NK-92 (cell line): ENCODE results near the gene CDC42SE1.

Experiments
- DNase-seq: peaks from one replicate; lab custom pipeline; 2025; ENCODE audit not compliant: unreplicated experiment; lab: John Stamatoyannopoulos, UW

Gene CDC42SE1

DNA sequence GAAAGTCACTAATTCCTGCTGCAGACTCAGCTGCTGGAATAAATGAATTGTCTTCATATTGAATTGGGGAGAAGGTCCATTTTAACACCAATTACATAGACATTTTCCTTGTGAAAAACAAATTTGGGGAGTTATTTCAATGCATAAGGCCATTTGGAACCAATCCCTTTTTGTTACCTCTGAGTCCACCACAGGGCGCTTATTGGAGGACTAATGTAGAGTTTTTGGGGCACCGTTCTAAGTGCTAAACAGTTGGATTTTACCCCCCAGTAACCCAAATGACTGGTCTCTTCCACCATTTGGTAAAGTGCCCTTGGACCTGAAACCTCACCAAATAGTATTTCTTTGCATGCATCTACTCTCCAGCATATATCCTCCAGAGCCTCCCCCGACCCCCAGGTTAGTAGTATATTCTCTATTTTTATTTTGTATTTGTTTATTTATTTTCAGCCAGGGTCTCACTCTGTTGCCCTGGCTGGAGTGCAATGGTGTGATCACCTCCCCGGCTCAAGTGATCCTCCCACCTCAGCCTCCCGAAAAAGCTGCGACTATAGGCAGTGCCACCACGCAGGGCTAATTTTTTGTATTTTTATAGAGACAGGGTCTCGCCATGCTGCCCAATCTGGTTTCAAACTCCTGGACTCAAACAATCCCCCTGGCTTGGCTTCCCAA lies 49.6 kb downstream of the CDC42SE1 start:
- no peak for DNase-seq

DNA sequence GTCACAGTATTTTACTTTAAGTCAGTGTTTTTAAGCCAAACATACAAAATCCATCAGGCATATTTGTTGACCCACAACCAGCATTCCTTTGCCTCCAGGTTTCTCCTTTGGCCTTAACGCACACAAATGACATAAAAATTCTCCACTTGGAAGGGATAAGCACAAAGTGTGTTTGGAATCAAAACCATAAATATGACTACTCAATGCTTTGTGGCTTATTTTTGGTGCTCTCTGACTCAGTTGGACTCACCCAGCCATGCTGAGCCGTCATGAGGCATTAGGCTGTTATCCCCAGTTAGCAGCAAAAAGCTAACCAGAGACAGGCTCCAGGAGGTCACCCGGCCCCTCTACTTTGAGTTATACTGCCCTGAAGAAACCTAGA lies 50.2 kb downstream of the CDC42SE1 start:
- no peak for DNase-seq

DNA sequence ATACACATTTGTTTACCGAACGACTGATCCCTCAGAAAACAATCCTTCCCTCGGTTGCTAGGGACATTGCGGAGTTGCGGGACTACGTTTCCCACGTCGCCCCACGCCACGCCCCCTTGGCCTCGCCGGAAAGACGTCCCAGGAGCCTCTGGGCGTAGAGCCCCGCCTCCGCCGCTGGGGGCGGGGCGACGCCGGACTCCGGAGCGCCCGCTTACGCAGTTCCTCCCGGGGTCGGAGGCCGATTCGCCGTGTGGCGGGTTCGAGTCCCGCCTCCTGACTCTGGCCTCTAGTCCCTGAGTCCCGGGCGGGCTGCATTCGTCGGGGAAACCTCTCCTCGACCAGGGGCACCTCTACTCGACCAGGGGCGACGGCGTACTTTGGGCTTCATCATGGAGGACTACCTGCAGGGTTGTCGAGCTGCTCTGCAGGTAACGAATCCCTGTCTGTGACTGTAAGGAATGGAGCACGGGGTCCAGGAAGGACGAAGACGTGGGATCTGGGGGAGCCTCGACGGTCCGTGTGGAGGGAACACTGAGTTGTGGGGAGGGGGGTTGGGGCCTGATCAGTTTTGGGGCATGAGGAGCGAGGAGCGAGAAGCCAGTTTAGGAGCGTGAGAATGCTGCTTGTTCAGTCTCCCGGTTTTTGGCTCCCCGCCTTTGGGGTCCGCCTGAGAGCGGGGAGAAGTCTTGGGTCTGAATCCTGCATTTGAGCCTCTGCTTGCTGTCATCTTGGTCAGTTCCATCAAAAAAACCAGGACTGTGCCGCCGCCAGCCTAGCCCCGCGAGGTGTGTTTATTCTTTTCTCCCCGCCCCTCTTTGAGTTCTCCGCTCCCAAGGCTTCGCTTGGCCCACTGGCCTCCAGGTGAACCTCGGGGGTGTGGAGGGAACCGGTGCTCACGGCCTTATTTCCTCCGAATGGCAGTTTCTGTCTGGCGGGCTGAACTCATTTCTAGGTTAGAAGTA lies 50.9 kb downstream of the CDC42SE1 start, which contains the start of gene PRUNE1:
Gene PRUNE1, plus strand, starts transcription at position 206 of the 962 bp plus-strand sequence. Its CDS starts 184 bp downstream, at position 390.
- DNase-seq: peak; percentile 47

DNA sequence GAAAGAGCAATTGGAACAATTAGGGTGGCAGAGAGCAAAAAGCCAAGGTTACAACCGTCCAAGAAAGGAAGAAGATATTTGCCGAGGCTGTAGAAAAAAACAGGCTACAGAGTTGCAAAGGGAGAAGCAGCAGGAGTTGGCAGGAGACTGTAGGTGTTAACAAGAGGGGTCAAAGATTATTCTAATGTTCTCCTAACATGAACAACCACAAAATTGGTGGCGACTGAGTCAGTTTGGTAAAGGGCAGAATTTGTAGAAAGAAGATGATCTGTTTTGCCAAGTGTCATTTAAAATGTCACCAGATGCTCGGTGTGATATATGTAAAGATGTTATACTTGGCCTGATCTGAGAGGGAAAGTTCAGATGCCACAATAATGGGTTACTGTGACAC lies 51.6 kb downstream of the CDC42SE1 start:
- DNase-seq: no peak

DNA sequence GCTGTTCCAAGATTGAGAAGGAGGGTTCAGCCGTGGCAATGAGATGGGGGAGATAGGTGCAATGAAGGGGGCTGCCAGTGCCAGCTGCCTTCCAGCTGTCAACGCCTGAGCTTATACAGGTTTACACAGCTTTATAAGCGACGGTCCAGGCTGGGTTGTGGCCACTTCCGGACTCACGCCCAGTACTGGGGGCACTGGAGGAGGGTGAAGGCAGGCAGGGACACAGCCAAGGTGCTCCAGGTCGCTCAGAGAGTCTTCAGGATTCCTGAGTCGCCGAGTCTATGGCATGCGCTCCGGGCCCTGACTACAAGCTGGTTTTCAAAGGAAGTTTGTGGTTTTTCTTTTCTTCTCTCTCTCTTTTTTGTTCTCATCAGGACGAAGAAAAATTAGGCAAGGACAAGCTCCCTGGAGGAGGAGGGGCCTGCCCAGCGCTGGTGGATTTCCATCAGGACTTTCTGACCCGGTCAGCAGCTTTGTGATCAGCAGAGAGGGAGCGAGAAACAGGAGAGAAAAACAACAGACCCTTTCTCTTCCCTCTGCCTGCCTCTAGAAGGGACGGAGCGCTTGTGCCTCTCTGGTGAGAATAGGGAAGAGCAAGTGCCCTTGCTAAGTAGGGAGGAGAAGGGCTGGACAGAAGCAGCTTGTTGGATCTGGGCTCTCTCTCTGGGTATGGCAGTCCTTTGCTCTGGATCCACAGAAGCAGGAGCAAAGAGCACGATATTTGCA lies 52.9 kb downstream of the CDC42SE1 start, which contains the start of gene MINDY1:
Gene MINDY1, minus strand, starts transcription at position 576 of the 726 bp plus-strand sequence. CDS start 4,285 bp downstream, outside the sequence.
- DNase-seq: no peak

DNA sequence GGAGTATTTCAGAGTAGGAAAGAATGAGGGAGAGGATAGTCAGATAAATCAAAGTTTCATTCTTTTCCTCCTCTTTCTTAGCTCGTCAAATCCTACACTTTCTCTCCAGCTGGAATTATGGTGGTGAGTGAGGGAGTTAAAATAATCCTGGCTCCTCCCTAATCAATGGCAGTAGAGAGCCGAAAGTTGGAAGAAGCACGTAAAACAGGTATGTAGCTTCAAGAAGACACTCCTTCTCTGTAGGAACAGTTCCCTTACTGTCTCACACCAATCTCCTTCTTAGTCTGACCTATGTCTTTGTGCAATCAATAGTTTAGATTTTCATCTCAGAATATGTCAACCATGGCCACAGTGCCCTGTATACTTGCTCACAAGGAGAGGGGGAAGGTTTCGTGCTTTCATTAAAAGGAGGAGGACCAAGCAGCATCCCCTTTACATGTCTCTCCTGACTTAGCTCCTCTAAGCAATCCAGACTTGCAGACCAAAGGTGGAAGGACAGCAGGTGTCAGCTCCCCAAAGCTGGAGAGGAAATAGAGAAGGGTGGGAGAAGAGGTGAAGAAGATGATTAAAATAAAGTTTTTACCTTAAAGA lies 53.6 kb downstream of the CDC42SE1 start:
- DNase-seq: no peak

DNA sequence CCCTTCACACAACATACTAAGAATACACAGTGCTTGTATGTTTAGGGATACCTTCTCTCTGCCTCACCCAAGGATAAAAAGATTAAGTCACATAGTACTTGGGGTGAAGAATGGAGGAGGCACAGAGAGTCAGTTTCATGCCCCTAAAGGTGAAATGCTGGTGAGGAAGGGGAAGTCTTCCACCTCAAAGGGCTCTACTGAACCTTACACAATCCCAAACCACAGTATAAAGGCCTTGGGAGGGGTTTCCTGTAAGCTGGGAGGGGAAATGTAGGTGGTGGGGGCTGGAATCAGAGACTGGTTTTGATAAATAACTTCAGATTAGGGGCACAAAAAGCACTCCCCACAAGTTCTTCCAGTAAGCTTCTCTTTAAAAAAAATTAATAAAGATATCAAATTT lies 56.2 kb downstream of the CDC42SE1 start:
- DNase-seq: no peak

DNA sequence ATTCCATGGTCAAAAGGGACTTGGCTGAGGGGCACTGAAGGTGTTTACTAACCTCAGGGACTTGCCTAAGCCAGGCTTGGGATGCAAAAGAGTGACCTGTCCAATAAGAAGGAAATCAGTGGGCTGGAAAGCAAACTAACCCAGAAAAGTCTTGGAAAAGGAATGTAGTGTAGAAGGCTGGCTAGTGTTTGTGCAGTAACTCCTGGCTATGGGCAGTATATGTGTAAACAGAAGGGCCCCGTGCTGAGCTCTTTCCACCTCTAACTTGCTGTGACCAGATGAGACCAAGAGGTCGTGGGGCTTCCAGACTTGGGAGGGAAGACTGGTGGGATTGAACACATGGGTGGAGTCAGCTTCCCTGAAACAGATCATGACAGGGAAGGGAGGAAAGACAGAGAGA lies 56.8 kb downstream of the CDC42SE1 start:
- DNase-seq: no peak

DNA sequence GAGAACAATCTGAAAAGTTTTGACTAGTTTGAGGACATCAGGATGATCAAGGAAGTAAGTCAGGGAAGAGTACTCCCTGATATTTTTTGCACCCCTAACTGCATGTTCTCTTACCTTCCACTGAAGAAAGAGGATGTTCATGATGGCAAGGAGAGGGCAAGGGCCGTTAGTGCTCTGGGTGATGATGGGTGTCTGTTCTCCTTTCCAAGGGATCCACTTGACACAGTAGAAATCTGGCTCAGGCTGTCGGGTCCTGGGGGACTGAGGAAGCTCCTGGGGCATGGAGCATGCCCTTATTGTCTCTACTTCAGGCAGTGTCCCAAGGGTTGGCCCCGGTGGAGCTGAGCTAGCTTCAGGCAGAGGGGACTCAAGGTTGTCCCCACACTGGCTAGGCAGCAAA lies 57.4 kb downstream of the CDC42SE1 start:
- DNase-seq: no peak

DNA sequence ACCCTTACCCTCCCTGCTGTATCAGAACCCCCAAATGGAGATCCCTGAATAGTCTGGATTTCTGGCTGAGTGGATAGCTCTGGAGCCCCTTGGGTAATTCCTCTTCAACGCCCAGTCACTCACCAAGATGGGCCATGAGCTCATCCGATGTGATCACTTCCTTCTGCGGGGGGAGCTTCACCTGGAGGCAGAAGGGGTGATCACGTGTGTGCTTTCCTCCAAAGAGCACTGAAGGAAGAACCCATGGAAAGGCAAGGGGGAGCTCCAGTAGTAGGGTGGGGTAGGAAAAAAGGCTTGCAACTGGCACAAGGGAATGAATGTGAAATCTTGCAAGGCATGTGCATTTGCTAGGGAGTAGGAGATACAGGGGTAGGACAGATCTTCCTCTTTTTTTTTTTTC lies 57.8 kb downstream of the CDC42SE1 start:
- DNase-seq: no peak
